Measurements from ENCODE around the gene PIGA.

DNA sequence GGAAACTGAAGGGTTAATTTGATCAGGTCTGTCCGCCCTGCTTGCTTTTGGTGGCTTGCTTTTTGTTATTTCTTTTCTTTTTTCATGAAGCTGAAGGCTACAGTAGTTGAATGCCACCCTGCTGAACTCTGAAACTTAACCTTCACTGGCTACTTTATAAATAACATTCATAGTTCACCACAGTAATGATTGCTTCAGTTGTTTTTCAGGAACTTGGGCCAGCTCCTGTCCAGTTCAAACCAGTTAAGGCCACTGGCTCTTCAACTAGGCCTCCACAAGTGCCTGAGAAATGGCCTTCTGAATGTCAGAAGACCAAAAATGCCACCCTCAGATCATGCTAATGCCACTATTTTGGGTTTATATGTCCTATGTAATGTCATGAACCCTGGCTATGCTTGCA lies 57.7 kb downstream of the PIGA start:
- TF ChIP-seq CTCF (IDR thresholded peaks at IDR 0.05; ENCODE audit: insufficient read depth, low read depth, low read length): no peak
- no peak for TF ChIP-seq EZH2 (IDR thresholded peaks at IDR 0.05; ENCODE audit: insufficient read depth, low read length)
